GM18858 (cell line): ENCODE results near the gene SCRN1.

Experiments
- ATAC-seq: cut with Tn5 transposase; IDR thresholded peaks from one replicate; pipeline ENCODE4 v1.9.1; 2021; ENCODE audit not compliant: unreplicated experiment

SCRN1 gene

DNA sequence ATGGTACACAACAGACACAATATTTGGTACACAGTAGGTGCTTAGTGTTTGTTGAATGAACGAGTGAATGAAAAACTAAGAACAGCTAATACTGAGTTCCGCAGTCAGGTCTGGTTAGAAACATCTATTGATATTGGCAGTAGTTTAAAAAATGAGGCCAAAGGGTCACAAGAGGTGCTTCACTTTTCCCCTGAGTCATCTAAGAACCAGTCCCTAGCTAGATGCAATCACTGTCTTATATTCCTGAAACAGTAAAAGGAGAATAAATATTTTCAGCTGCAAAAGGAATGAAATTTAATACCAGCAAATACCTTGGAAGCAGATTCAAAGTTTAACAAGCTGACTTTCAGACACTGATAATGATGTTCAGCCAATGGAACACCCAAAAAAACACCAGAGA, 54.5 kb downstream of the SCRN1 start:
- ATAC-seq: no peak

DNA sequence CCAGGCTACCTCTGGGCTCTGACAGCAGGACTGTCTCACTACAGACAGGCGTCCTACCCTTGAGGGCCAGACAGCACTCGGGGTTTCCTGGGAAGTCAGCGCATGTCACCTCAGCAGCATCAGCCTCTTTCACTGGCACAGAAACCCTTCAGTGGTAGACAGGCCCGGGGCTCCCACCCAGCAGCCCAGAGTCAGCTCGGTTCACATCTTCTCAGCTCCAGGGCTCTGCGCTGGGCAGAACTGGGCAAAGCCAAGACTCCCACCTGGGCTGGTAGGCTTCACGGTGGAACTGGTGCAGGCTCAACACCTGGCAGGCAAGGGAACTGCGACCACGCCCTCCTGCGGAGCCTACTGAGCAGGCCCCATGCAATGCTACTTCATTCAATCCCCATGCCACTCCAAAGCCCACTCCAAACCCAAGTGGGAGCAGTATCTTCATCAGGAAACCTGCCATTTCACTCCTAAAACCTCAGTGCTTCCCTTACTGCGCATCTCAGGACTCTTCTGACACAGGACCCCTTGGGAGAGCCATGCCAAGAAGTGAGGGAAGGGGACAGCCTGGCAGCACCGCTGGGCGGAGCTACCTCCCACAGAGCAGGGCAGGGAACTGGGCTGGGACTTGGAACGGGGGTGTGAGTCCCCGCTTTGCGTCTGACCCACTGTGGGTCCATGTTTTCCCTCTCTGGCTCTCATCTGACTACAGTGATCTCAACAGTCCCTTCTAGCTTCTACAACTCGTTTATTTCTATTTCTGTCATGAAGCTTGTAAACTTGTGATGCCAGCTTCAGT, 60.4 kb downstream of the SCRN1 start:
- no peak for ATAC-seq

DNA sequence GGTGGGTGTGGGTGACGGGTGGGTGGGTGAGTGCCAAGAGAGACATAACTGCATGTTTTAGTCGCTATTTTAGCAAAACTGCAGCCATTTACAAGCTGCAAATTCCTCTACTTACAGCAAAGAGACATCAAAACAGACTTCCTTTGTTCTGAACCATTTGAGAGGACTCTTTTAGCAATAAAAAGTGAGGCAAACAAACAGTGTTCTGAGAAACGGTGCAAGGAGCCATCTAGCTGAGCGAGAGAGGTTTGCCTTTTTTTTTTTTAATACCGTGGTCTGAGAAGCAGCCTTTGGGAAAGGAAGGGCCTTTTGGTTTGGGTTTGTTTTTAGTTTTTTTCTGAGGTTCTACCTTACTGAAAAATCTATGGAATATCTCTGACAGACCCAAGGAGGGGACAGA, 62.9 kb downstream of the SCRN1 start:
- no peak for ATAC-seq

DNA sequence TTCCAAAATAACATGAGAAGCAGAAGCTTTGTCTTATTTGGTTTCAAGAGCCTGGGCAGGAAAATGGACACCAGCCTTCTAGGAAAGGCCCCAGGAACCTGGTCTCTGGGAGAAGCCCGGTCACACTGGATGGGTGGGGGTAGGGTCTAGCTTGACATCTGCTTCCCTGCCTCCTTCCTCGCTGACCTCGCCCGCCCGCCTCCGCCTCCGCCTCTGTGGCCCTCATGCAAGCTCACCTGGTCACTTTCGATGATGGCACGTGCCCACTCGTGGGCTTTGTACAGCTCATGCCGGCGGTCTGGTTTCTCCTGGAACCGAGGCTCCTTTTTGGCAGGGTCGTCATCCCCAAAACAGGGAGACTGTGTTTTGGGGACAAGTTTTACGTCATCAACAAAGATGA, 63.4 kb downstream of the SCRN1 start:
- ATAC-seq: no peak

DNA sequence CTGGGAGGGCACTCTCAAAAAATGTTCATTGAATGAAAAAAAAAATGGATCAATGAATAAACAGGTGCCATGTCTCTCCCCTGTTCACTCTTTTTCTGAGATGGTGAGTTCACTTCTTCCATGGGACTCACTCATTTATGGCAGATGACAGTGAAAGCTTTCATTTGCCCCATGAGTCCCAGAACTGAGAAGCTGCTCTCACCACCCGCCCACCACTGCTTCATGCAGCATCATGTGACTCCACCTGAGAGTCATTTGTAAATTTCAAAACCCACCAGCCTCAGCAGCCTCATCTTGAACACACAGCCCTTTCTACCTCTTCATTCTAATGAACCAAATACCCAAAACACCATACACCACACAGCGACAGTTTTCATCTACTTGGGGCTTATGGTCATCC, 64.9 kb downstream of the SCRN1 start:
- no peak for ATAC-seq

DNA sequence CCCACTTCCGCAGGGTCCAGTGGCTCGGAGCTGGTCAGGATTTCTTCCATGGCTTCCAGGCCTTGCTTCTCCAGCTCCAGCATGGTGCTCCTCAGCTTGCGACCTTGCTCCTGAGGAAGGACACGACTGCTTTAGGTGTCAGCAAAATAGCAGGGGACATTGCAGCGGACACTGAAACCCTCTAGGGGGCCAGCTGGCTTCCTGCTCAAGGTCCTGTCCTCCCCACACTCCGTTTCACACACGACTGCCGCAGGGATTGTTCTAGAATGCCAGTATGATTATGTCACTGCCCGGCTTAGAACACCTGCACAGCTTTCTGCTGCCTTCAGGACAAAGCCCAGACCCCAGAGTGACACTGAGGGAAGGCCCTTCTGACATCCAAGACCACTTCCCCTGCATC, 65.6 kb downstream of the SCRN1 start:
- ATAC-seq: no peak

DNA sequence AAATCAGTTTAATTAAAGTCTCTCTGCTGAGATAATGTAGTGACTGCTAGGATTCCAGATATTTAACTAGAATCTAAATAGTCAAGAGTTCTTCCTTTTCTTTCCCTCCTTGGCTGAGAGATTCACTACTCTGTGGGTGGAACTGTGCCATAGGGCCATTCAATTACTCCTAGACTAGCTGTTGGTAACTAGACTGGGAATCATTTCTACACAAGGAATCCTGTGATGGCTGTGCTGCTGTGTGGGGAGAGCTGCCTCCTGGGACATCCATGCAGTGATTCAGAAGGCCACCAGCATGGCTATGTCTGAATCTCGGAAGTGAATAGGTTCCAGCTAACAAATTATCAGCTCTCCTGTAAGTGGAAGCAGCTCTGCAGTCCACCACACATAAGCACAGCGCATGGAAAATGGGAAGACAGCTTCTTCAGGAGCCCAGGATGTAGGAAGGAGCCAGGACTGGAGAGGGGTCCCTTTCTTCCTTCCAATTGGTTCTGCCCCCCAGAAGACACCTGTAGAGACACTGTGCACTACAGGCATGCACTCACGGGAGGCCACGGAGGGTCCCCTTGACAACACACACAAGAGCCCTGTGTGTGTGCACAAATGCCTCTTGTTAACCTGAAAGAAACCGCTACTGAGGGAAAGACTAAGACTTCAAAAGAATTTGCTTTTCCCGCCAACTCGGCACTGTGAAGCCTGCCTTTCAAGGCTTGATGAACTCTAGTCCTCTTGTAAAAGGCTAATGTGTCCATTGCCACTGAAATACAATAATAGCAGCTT, 66.5 kb downstream of the SCRN1 start:
- no peak for ATAC-seq

DNA sequence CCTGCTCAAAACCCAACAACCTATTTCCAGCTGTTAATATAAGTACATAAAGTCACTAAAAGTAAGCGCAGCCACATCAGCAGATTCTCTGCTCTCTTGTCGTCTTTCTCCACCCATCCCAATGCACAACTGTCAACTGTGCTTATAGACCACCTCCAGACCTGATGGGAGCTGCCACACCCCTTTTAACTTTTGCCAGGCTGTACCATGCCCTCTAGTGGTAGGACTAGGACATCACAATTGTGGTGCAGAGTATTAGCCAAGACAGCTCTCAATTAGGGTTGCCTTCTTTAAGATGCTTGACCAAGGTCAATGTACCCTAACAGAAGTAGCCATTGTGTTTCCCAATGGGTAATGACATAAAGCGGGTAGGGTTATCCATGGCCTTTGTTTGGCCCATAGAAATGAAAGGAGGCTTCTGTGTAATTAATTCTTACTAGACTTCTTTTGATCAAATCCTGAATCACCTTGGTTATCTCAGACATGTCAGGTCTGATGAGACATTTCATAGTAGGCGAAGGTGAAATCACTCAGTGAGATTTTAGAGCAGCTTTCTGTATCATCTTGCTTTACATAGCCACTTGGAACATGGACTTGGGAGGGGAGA, 68.1 kb downstream of the SCRN1 start:
- peak; percentile 72 for ATAC-seq

DNA sequence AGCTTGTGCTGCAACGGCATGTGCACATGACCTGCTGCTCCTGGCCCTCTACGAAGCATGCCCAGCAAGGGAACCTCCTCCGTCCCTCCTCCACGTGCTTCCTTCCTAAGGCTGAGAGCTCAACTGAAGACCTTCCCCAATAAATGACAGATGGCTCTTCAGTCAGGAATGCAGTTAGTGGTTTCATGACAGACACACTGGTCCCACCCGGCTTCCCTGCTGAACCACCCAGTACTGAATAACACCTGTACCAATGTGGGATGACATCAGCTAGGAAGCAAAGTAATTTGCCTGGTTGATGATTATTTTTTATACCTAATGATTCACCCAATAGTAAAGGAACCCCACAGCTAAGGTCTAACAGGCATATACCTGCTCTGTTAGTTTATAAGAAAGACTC, 69.1 kb downstream of the SCRN1 start:
- ATAC-seq: no peak

DNA sequence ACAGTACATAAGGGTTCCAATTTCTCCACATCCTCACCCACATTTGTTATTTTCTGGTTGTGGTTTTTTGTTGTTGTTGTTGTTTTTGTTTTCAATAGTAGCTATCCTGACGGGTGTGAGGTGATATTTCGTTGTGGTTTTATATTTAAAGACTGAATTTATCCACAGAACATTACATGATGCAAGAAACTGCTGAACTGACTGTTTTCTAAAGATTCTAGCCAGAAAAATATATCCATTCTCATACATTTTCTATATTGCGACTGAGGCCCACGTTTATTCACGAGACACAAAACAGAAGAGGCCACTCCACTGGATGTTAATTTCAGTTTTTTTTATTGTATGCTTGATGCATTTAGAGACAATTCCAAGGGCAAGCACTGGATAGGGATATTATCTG, 69.8 kb downstream of the SCRN1 start:
- ATAC-seq: no peak

DNA sequence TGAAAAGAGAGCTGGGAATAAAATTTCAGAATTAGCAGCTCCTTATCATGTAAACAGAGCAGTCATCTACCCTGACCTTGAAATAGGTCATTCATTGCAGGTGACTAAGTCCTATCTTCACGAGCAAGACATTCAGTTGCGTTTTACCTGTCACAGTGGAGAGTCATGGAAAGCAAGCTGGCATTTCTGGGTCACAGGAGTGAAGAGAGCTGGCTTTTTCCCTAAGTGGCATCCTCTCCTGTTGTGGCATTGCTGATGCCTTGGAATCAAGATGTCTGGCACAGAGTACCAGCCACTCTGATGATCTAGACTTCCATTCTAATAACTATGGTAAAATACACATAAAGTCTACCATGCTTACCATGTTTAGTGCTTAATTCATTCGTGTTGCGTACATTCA, 70.8 kb downstream of the SCRN1 start:
- ATAC-seq: no peak

DNA sequence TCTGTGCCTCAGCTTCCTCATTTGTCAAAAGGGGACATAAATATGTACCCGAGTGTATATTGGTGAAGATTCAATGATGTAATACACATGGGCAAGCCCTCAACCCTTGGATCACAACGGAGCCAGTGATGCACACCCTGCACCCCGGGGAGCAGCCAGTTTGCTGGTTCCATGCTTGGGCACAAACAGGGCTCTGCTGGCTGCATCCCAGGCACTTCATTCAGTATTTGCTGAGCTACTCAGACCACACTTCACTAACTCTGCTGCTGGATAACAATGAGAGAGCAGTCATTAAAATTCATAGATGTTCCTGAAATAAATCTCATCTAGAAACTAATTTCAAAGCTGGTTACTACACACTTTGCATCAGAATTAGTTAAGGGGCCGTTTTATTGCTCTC, 72.0 kb downstream of the SCRN1 start:
- ATAC-seq: no peak

DNA sequence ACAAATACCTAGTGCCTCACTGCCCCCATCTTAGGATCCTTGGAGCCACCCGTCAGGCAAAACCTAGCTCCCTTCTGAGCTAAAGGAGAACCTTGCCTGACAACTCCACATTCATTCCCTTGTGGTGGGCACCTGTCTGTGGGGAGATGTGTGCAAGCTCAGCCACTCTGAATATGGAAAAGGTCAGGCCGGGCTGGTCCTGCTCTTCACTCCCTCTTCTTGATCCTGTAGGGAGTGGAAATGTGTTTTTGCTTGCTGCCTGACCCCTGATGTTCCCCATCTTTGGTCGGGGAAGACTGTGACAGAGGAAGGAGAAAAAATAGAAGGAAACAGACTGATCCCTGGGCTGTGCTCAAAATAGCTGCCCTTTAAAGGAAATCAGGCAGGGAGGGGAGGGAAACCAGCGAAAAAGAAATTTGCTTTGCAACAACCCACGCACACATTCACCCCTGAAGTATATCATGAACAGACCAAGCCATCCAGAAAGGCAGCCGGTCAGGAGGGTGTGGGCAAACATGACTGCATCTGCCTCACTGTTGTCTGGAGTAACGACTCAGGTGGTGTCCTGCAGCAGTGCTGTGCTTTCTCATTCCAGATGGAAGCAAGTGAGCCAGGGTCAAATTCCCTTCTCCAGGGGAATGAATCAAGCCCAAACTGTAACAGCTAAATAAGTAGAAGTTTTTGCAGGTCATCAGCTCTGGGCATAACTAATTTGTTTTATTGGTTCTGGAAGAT, 74.0 kb downstream of the SCRN1 start:
- no peak for ATAC-seq

DNA sequence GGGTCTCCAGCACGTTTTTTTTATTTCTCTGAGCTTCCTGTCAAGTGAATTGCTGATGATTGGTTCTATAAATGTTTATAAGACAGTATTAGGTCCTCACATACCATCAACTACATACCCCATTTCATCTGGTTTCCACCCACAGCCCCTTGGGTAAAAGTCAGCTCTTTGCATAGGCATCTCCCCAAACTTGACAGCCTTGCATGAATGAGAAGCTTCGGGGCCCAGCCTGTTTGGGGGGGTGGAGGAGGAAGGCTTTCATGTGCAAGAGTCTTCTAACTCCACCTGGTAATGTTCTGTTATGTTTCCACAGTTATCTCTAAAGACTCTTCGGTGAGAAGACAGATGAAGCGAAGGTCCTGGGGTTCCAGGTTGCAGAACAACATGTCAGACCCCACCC, 75.4 kb downstream of the SCRN1 start:
- no peak for ATAC-seq

DNA sequence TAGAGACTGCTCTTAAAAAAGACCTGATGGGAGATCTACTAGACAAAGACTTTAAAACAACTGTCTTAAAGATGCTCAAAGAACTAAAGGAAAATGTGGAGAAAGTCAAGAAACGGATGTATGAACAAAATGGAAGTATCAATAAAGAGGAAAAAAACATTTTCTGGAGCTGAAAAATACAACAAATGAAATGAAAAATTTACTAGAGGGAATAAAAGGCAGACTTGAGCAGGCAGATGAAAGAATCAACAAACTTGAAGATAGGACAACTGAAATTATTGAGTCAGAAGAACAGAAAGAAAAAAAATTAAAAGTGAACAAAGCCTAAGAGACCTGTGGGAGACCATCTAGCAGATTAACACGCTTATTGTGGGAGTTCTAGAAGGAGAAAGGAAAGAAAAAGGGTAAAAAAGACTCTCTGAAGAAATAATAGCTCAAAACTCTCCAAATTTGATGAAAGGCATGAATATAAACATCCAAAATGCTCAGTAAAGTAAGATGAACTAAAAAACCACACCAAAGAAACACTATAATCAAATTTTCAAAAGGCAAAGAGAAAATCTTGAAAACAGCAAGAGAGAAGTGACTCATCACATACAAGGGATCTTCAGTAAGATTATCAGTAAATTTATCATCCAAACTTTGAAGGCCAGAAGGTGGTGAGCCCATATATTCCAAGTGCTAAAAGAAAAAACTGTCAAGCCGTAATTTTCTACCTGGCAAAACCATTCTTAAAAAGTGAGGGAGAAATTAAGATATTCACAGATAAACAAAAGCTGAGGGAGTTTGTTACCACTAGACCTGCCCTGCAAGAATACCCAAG, 83.2 kb downstream of the SCRN1 start:
- no peak for ATAC-seq

DNA sequence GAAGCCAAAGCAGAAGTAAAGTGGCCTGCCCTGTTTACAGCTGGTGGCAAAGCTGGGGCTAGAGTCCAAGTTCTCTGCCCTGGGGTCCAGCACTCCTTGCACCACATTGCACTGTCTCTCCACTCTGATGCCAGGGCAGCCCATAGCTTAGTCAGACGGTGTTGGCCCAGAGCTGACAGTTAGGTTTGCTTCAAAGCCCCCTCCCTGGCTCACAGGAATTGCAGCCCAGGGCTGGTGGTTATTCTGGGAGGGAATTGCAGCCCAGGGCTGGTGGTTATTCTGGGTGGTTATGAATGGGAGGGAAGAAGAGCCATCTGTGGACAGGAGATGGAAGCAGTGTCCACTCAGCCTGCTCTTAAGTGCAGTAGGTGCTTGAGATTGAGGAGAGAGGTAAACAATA, 88.9 kb downstream of the SCRN1 start:
- ATAC-seq: no peak

DNA sequence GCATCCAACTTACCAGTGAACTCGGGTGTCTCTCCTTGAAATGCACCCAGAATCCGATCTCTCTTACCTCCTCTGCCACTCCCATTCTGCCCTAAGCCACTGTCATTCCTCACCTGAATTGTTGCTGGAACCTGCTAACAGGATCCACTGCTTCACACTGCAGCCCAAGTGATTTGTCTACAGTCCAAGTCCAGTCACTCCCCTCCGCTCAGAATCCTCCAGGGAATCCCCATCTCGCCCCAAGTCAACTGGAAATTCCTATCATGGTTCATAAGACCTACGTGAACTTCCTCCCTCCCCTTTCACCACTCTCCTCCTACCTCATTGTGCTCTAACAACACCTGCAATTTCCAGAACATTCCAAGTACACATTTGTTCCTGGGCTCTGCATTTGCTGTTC, 91.3 kb downstream of the SCRN1 start:
- ATAC-seq: no peak

DNA sequence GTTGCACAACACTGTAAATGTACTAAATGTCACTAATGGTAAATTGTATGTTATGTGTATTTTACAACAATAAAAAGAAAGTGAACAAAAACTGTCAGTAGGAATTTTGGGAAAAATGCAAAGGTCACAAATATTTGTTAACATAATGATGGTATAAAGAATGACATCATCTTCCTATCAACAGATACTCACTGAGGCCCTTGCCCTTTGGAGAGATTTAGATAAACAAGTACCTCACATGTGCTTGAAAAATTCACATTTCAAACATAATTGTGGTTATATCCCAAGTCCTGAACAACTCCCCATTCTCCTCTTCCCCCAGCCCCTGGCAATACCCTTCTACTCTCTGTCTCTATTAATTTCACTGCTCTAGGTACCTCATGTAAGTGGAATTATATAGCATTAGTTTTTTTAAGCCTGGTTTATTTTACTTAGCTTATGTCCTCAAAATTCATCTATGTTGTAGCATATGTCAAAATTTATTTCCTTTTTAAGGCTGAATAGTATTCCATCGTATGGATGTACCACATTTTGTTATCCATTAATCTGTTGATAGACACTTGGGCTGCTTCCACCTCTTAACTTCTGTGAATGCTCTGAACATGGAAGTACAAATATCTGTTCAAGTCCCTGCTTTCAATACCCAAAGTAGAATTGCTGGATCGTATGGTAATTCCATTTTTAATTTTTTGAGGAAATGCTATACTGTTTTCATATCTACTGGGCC, 92.8 kb downstream of the SCRN1 start:
- no peak for ATAC-seq

DNA sequence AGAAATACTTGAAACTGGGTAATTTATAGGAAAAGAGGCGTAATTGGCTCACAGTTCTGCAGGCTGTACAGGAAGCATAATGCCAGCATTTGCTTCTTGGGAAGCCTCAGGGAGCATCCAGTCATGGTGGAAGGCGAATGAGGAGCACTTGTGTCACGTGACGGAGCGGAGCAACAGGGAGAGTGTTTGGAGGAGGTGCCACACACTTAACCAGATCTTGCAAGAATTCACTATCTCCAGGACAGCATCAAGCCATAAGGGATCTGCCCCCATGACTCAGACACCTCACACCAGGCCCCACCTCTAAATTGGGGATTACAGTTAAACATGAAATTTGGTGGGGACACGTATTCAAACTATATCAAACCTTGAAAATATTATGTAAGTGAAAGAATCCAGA, 94.0 kb downstream of the SCRN1 start:
- no peak for ATAC-seq

DNA sequence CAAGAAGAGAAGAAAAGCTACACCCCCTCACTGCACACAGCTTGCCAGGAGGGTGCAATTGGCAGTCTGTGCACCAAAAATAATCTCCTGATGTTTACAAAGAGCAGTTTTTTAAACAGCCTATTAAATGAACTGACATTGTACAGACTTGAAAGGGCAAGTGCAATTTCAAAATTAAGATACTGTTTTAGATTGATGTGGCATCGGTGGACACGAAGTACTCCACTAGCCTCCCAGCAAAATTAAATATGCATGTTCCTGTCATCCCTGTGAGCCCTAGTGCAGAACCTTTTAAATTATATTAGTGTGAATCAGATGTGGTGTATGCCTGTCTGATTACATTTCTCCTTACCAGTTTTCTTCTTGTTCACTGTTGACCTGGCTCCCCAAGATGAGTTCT, 95.3 kb downstream of the SCRN1 start:
- ATAC-seq: no peak
